Left renal cortex interstitium (tissue), 4 donors: ENCODE results near the gene AHCYL2. TPM values are rescaled to one million over a fixed set of nuclear protein-coding genes. Genes with fewer than 3 reads are reported as not detected.
"Not testable (repeated sequence)": the region's sequence is repeated elsewhere in the genome, so short reads cannot be mapped to it uniquely, and the experiment has no call there.

Source experiments
- DNase-seq, 4 donors: peaks; one replicate each; pipeline ENCODE4 v3.0.0-alpha.2; 2013; ENCODE audit warnings: low read depth in 4 of 4, low spot score in 2 of 4, missing footprints in 1 of 4
- polyA plus RNA-seq, 4 donors: library from polyadenylated mRNA; unstranded; fragments of 120-200 nt; gene quantifications; one replicate each; pipeline ENCODE4 v1.2.1, GENCODE V29; 2013; ENCODE audit not compliant: insufficient read length in 4 of 4

The AHCYL2 gene
- polyA plus RNA-seq, 4 donors, result 24.6 to 33.1 (median 28.2) TPM

DNA sequence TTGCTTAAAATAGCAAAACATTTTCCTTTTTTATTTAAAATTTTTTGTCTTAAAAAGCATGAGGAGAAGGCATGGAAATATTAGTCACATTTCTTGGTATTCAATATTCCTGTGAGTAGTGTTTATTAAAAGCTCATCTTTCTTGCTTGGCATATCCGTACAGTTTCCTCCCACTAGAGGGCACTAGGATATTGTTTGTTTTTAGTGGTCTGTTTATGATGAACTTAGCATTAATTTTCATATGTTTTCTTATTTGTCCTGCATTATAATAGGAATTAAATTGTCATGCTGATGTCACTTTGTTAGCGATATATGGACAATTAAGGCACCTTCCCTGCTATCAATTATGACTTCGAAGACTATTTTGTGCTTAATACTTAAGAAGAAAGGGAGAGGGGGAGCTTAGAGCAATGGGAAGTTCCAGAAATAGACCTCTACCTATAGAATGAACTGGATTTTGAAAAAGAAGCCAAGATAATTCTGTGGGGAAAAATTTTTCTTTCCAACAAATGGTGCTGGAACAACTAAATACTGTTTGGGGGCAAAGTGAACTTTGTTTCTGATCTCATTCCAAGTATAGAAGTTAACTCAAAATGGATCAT lies 118.4 kb downstream of the AHCYL2 start:
- peak in 2 of 4 donors; percentile 10 to 21 for DNase-seq

DNA sequence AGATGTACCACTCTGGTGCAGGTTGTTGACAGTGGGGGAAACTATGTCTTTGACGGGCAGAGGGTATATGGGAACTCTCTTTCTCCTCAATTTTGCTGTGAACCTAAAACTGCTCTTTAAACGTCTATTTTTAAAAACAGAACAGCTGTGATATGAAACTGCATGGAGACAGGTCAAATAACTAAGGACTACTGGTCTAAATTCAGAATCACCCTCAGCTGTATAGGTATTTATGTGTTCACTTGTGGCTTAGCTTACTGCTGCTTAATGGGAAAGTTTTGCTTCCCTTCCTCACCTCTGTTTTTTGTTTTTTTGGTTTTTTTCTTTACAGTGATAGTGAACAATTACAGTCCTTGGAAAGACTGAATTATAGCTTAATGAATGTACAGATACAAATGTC lies 122.5 kb downstream of the AHCYL2 start:
- DNase-seq, result no peak

- no peak for DNase-seq
Observed at GRCh38 chr7:129348023-129348740, 123.4 kb downstream of the AHCYL2 start.

DNA sequence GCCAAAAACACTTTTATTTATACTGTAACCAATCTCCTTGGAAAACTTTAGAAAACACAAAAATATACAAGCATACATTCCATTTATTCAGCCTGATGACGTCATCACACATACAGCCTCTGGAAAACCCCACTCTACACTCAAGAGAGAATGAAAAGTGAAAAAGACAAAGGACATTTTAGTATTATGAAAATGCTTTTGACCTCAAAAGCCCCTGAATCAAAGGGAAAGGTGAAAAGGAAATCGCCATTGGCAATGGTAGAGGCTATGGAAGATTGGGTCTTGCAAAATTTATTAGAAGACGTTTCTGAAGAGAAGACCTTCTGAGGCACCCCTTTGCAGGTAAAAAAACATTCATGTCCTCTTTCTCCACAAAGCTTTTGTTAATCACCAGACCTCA lies 126.5 kb downstream of the AHCYL2 start:
- DNase-seq, result no peak

- not testable (repeated sequence) for DNase-seq
Observed at GRCh38 chr7:129353104-129353503, 128.3 kb downstream of the AHCYL2 start.

GRCh38 chr7:129354428-129355157 lies 129.8 kb downstream of the AHCYL2 start:
- DNase-seq, result no peak

GRCh38 chr7:129356176-129356575 lies 131.3 kb downstream of the AHCYL2 start:
- no peak for DNase-seq

DNA sequence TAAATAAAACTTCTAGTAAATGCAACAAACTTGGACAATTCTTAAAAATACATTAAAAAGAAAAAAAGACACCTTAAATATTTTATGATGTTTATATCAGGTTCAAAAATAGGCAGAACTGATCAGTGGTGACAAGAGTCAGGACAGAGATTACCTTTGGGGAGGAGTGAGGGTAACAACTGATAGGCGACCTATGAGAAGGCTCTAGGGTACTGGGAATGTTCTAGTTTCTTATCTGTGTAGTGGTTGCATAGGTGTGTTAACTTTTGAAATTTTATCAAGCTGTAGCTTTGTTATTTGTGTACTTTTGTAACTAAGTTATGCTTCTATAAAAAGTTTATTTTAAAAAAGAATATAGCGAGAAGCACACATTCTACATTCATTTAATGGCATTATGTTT lies 134.3 kb downstream of the AHCYL2 start:
- DNase-seq, result no peak

DNA sequence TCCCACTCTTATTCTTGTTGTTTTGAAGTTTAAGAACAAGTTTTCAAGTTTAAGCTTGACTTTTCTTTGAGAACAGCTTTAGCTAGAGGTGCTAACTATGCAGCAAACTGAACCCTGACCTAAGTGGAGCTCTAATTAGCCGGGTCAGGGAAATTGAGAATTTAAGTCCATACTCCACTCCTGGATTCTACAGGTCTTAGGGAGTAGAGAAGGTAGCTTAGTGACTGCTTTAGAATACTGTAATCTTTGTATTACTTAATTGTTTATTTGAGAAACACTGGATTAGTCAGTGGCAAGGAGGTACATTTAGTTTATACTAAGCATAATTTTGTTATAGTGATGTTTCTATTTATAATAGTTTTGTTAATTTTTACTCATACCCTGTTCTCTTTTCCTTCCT lies 134.8 kb downstream of the AHCYL2 start:
- DNase-seq, result no peak

DNA sequence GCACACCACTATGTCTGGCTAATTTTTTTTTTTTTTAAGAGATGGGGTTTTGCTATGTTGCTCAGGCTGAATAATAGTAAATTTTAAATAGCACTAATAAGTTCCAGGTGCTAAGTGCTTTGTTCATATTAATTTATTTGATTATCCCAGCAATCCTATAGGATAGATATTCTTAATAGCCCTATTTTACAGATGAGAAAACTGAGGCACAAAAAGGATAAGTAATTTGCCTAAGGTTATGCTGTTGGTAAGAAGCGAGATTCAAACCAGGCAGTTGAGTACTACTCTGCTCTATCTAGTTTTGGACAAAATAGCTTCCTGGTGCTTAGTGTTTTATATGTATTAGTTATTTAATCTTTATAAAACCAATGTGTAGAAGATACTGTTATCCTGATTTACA lies 136.9 kb downstream of the AHCYL2 start:
- no peak for DNase-seq

DNA sequence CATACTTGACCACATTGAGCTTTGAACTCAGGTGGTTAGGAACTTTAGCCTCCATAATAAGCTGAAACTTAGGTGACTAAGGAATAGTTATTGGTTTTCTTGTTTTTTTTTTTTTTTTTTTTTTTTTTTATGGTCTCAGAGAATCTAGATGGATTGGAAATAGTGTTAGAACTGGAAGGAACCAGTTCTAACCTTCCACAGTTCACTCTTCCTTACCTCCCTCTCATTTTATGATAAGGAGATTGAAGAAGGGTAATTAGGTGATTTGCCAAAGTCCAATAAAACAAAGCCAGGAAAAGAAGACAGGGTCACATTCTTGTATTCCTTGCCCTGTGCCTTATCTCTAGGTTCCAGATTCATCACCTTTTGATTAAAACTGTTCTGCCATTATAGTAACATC lies 137.7 kb downstream of the AHCYL2 start:
- DNase-seq, result no peak

GRCh38 chr7:129367349-129367699 lies 142.5 kb downstream of the AHCYL2 start:
- no peak for DNase-seq

- DNase-seq, result peak in 3 of 4 donors; percentile 36 to 69 (median 57)
Observed at GRCh38 chr7:129367700-129368388, 143.0 kb downstream of the AHCYL2 start.

DNA sequence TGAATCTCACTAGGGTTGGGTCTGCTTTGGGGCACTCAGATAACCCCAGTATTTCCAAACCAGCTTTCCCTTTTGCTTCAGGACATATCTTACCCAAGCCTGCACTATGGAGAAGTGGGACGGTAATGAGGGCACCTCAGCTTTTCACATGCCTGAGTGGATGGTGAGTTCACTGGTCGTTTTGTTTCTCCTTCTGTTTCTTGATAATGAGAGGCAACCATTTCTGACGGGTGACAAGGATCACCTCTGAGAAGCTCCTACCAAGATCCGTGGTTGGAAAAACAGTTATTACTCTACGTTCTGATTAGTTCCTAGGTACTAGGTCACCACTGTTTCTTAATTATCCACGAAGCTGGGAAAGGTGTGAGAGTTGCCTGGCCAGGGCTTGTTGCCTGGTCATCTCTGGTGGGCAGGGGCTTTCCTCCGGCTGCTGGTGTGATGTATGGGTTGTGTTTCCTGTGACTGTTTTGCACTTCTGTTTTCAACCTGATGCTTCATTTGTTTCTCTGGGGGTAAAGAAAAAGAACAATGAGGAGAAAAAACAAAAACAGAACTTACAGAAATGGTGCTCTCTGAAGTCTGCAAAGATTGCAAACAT lies 143.7 kb downstream of the AHCYL2 start:
- DNase-seq, result no peak

DNA sequence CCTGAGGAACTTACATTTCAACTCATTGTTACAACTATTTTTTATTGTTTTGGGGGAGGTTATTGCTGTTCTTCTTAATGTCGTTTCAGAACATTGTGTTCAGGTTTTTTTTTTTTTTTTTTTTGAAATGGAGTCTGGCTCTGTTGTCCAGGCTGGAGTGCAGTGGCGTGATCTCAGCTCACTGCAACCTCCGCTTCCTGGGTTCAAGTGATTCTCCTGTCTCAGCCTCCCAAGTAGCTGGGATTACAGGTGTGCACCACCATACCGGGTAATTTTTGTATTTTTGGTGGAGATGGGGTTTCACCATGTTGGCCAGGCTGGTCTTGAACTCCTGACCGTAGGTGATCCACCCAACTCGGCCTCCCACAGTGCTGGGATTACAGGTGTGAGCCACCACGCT lies 144.6 kb downstream of the AHCYL2 start:
- not testable (repeated sequence) for DNase-seq

GRCh38 chr7:129370812-129371211 lies 146.0 kb downstream of the AHCYL2 start:
- no peak for DNase-seq

GRCh38 chr7:129371487-129371886 lies 146.7 kb downstream of the AHCYL2 start:
- no peak for DNase-seq

DNA sequence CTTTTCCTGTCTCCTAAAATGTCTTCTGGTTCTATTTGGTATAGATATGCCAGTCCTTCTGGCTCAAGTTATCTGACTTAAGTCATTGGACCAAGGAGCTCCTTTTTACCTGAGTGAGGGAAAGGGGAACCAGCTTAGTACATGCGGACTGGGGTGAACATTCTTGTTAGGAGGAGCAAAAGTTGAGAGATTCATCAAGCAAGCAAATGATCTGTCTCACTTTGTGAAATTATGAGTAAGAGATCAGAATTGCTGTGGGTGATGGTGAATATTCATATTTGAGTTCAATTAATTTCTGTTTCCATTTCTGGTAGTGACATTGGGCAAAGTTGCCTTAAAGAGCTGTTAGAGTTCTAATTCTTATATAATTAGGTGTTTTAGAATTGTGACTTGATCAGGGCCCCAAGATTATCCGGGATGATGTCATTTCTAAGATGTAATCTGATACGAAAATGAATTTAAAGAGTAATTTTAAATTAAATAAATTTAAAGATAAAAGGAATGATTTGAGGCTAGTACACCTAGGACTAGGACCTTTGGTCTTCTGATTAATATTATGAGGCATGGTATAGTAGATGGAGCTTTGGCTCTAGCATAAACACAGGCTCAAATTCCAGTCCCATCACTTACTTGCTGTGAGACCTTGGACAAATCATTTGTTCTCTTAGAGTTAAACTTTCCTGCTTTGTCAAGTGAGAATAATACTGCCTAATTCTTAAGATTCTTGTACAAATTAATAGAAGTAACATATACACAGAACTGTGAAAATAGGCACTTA lies 149.0 kb downstream of the AHCYL2 start:
- DNase-seq, result no peak

DNA sequence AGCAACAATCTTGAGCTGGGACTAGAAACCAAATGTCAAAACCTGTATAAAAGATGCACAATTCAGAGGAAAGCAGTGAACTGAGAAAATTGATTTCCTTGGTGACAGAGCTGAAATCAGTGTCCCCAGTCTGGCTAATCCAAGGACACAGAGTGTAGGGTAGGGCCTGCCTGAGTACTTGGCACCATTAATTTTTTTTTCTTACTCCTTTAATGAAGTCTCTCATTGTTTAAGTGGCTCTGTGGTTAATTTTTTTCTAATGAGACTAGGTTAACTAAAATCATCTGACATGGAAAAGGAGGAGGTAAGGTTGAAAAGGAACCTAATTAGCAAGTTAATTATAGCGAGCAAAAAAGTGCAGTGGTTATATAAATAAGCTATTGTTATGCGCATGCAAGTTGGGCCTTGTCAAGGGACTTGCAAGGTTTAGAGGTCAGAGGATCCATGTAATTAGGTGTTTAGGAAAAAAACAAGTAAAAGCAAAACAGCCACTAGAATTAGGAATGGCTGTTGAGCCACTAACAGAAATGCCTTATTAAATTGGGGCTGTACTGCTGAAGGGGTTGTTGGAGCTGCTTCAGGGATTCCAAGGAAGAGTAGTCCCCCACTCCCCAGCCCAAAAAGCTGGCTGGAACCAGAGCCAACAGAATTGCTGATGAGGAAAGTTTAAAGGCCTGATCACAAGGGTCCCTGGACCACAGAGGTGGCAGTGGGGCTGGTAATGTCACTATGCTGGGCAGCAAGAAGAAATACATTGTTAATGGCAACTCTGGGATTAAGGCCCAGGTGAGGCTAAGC lies 150.5 kb downstream of the AHCYL2 start:
- no peak for DNase-seq
